ENCODE measurements around the gene SETD1A.

SETD1A gene

DNA sequence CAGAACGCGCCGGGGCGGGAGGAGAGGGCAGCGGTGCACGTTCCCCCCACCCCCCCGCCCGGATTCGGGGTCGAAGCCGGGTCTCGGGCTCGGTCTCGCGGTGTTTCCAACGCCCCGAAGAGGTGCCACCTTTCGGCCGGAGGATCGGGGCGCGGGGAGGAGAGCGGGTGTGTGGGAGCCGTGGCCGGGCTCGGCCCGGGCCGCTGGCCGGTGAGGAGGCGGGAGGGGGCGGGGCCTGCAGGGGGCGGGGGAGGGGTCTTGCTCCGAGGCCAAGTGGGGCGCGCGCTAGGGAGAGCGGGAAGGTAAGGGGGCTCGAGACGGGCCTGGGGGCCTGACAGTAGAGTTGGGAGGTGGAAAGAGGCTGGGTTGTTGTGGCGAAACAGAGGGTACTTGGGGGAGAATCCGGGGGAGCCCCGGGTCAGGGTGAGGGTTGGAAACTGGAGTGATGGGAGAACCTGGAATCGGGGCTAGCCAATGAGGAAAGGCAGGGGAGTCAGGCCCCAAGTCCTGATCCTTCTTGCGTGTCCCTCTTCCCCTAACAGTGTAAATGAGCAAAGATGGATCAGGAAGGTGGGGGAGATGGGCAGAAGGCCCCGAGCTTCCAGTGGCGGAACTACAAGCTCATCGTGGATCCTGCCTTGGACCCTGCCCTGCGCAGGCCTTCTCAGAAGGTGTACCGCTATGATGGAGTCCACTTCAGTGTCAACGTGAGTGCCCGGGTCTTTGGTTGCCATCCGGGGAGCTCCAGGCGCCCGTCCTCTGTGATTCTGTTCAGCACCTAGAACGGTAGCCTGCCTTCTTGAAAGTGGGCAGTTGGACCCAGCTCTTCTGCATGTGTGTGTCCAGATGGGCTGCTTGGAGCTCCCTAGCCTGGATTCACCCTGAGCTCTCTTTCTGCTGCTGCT is 873 bp downstream of the SETD1A start:
- peak; percentile 79 for DNase-seq (ENCODE audit: low spot score)
- no peak for TF ChIP-seq CTCF (conservative IDR thresholded peaks at IDR 0.05; ENCODE audit: low read depth)
- CTCF ChIA-PET = interaction anchor here (0.5 kb wide), 1 partner anchor 119 kb away, joined by 3 read pairs; no protein-coding TSS in a partner anchor
- POLR2A ChIA-PET (ENCODE audit: low non-redundant PET) = no interaction called here
- peak overlapping the region; percentile 99 for H3K27ac ChIP-seq

DNA sequence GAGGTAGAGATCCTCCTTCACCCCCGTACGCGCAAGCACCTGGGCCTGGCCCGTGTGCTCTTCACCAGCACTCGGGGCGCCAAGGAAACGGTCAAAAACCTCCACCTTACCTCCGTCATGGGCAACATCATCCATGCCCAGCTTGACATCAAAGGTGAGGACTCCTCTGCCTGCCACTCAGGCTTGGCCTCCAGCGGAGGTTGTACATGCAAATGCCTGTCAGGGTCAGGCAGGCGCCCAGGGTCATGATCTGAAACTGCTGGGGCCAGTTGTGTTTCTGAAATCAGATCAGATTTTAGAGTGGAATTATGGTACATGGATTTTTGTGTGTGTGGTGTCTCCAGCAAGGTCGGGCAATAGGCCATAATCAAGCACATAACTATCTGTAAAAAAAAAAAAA is 3.8 kb downstream of the SETD1A start:
- no peak overlapping the region for H3K27ac ChIP-seq
- CTCF ChIA-PET = interaction anchor here (0.7 kb wide), 1 partner anchor 119 kb away, joined by 6 read pairs; no protein-coding TSS in a partner anchor
- no peak for DNase-seq (ENCODE audit: low spot score)
- no peak for TF ChIP-seq CTCF (conservative IDR thresholded peaks at IDR 0.05; ENCODE audit: low read depth)
- POLR2A ChIA-PET (ENCODE audit: low non-redundant PET) = no interaction called here

- H3K27ac ChIP-seq = no peak overlapping the region
- TF ChIP-seq CTCF (conservative IDR thresholded peaks at IDR 0.05; ENCODE audit: low read depth) = no peak
- no peak for DNase-seq (ENCODE audit: low spot score)
- ChIA-PET CTCF (interaction anchor here (0.7 to 1.3 kb wide), 2 partner anchors 21 to 402 kb away, joined by 3 to 5 read pairs; partner anchors contain the start of gene HSD3B7), POLR2A (ENCODE audit: low non-redundant PET) (interaction anchor here (0.6 kb wide), 1 partner anchor 161 kb away, joined by 6 read pairs; no protein-coding TSS in a partner anchor)
These were observed 6.5 kb downstream of the SETD1A start for GRCh38 chr16:30963925-30964511.

GRCh38 chr16:30964574-30965226 is 7.1 kb downstream of the SETD1A start:
- DNase-seq (ENCODE audit: low spot score) = no peak

DNA sequence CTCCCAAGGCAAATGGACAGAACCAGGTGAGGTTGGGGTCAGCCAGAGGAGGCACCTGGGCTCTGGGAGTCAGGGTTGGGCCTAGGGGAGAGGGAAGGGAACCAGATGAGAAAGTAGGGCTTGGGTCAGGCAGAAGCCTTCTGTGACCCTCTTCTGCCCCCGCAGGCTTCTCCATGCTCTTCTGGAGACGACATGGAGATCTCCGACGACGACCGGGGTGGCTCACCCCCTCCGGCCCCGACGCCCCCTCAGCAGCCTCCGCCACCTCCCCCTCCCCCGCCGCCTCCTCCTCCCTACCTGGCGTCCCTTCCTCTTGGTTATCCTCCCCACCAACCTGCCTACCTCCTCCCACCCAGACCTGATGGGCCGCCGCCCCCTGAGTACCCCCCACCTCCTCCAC is 7.9 kb downstream of the SETD1A start:
- DNase-seq (ENCODE audit: low spot score) = no peak
- CTCF ChIA-PET = no interaction called here
- POLR2A ChIA-PET (ENCODE audit: low non-redundant PET) = no interaction called here
- no peak for TF ChIP-seq CTCF (conservative IDR thresholded peaks at IDR 0.05; ENCODE audit: low read depth)
- no peak overlapping the region for H3K27ac ChIP-seq

More at GRCh38 chr16:30964574-30965226, 7.1 kb downstream of the SETD1A start:
- no peak overlapping the region for H3K27ac ChIP-seq
- no peak for TF ChIP-seq CTCF (conservative IDR thresholded peaks at IDR 0.05; ENCODE audit: low read depth)
- ChIA-PET CTCF (interaction anchor here (0.7 to 1.3 kb wide), 2 partner anchors 20 to 401 kb away, joined by 3 to 5 read pairs; partner anchors contain the start of gene HSD3B7), POLR2A (ENCODE audit: low non-redundant PET) (interaction anchor here (0.6 kb wide), 1 partner anchor 160 kb away, joined by 6 read pairs; no protein-coding TSS in a partner anchor)

GRCh38 chr16:30966033-30966619 is 8.6 kb downstream of the SETD1A start:
- TF ChIP-seq CTCF (conservative IDR thresholded peaks at IDR 0.05; ENCODE audit: low read depth) = no peak
- H3K27ac ChIP-seq = no peak overlapping the region
- POLR2A ChIA-PET (ENCODE audit: low non-redundant PET) = no interaction called here
- DNase-seq (ENCODE audit: low spot score) = no peak
- CTCF ChIA-PET = interaction anchor here (0.6 kb wide), 1 partner anchor 9 kb away, joined by 5 read pairs; no protein-coding TSS in a partner anchor
